Fibroblast of the aortic adventitia (primary cell): Measurements from ENCODE around the gene LHPP. TPM values are rescaled to one million over a fixed set of nuclear protein-coding genes. Genes with fewer than 3 reads are reported as not detected.
A peak's percentile ranks its signal among the peaks of the same experiment; 100 is the strongest.

Source experiments
- DNase-seq: peaks from one replicate; pipeline ENCODE4 v3.0.0-alpha.2; 2010; ENCODE audit warnings: low read depth
- H3K4me3 ChIP-seq: 2 replicates; pipeline ENCODE4 v1.5.1; 2011; ENCODE audit warnings: low read depth, mild to moderate bottlenecking, control low read depth, low read length, moderate library complexity
- CTCF ChIP-seq: IDR thresholded peaks from 2 replicates; pipeline ENCODE4 v1.5.1; 2011; ENCODE audit warnings: mild to moderate bottlenecking, low read length, control low read depth, inconsistent platforms; ENCODE audit not compliant: insufficient read depth
- total RNA-seq: library from RNA; depleted of rRNA; stranded (reverse); fragments of >200 nt; gene quantifications from 2 replicates; pipeline ENCODE4 v1.2.3, GENCODE V29; 2012; ENCODE audit warnings: low replicate concordance

Gene LHPP
- total RNA-seq, 1 donor = 12.5 TPM

GRCh38 chr10:124628676-124629021 is 167.0 kb downstream of the LHPP start:
- no peak for TF ChIP-seq CTCF
- no peak overlapping the region for H3K4me3 ChIP-seq
- no peak for DNase-seq

GRCh38 chr10:124629415-124629814 is 167.8 kb downstream of the LHPP start:
- DNase-seq = peak; percentile 49
- TF ChIP-seq CTCF = no peak
- no peak overlapping the region for H3K4me3 ChIP-seq

GRCh38 chr10:124629842-124630241 is 168.2 kb downstream of the LHPP start:
- DNase-seq = no peak
- H3K4me3 ChIP-seq = no peak overlapping the region
- TF ChIP-seq CTCF = no peak

- DNase-seq = no peak
- H3K4me3 ChIP-seq = no peak overlapping the region
- TF ChIP-seq CTCF = no peak
Measured at GRCh38 chr10:124630551-124630950, 168.9 kb downstream of the LHPP start.

GRCh38 chr10:124632064-124632531 is 170.5 kb downstream of the LHPP start:
- DNase-seq = no peak
- no peak overlapping the region for H3K4me3 ChIP-seq
- TF ChIP-seq CTCF = peak; percentile 31

GRCh38 chr10:124632566-124632965 is 170.9 kb downstream of the LHPP start:
- DNase-seq = no peak
- no peak for TF ChIP-seq CTCF
- H3K4me3 ChIP-seq = no peak overlapping the region

- no peak for DNase-seq
- H3K4me3 ChIP-seq = no peak overlapping the region
- TF ChIP-seq CTCF = no peak
Measured at GRCh38 chr10:124636271-124636995, 174.8 kb downstream of the LHPP start.
